HCT116 (cell line): ENCODE results near the gene RASSF3. TPM values are rescaled to one million over a fixed set of nuclear protein-coding genes. Genes with fewer than 3 reads are reported as not detected.

Experiments
- ATAC-seq: fragments of 200-7000 bp; cut with Tn5 transposase; 2 replicates; pipeline ENCODE4 v1.9.1; 2020; ENCODE audit warnings: mild to moderate bottlenecking, moderate library complexity
- BruUV-seq: library from RNA; stranded (reverse); fragments of 400-500 nt; replicated peaks from 2 replicates; lab custom pipeline; 2021; lab: Mats Ljungman, UMichigan
- CTCF ChIA-PET: fragments of 300-600 bp; sonication (Branson Sonifier 250); formaldehyde crosslinking; loops from one replicate; lab custom pipeline; 2021; ENCODE audit warnings: antibody characterized with exemption; lab: Charles Lee
- POLR2A ChIA-PET: fragments of 300-600, 350-600 bp; sonication (Branson Sonifier 250); formaldehyde crosslinking; loops from one replicate; lab custom pipeline; 2021; ENCODE audit warnings: antibody characterized with exemption; lab: Charles Lee
- RAD21 ChIA-PET, 2 experiments: fragments of 300-600 bp; sonication (Branson Sonifier 250); formaldehyde crosslinking; loops; one replicate each; lab custom pipeline; 2023; ENCODE audit warnings: low total read pairs in 2 of 2; ENCODE audit not compliant: uncharacterized antibody in 2 of 2, unreplicated experiment in 2 of 2, low non-redundant PET in 1 of 2; lab: Charles Lee
- DNase-seq: peaks from one replicate; pipeline ENCODE4 v3.0.0-alpha.2; 2010; ENCODE audit warnings: low read depth, low spot score
- H2AFZ ChIP-seq: fragments of 200-600 bp; shearing (Covaris generic), sonication (generic); 2 replicates; pipeline ENCODE4 v1.6.1; 2017; ENCODE audit warnings: low read depth, mixed run types, mixed read lengths, antibody characterized with exemption, low read length; ENCODE audit not compliant: poor library complexity, severe bottlenecking
- H3K27ac ChIP-seq: 2 replicates; pipeline ENCODE4 v1.5.1; 2012; ENCODE audit warnings: low read depth, low read length
- H3K27me3 ChIP-seq: fragments of 200-600 bp; sonication (generic); 2 replicates; pipeline ENCODE4 v1.6.1; 2016; ENCODE audit warnings: mixed run types, low read length, mixed read lengths; ENCODE audit not compliant: insufficient read depth
- H3K36me3 ChIP-seq, 2 experiments: fragments of 200-500 bp in 1 of 2; fragments of 200-600 bp in 1 of 2; sonication (Bioruptor generic) in 1 of 2; sonication (generic) in 1 of 2; 2 replicates each; pipeline versions ENCODE4 v1.5.1 to v1.6.1; 2014 to 2016; ENCODE audit warnings: low read length in 2 of 2, inconsistent platforms in 1 of 2, mixed read lengths in 1 of 2, mixed run types in 1 of 2; ENCODE audit not compliant: insufficient read depth in 2 of 2, control insufficient read depth in 1 of 2
- H3K4me1 ChIP-seq, 2 experiments: fragments of 200-600 bp in 1 of 2; sonication (generic) in 1 of 2; 2 replicates each; pipeline versions ENCODE4 v1.5.1 to v1.6.1; 2012 to 2017; ENCODE audit warnings: low read length in 2 of 2, inconsistent platforms in 1 of 2, mild to moderate bottlenecking in 1 of 2, mixed read lengths in 1 of 2, mixed run types in 1 of 2, moderate library complexity in 1 of 2; ENCODE audit not compliant: insufficient read depth in 2 of 2, control insufficient read depth in 1 of 2
- H3K4me2 ChIP-seq: fragments of 200-600 bp; sonication (generic); 2 replicates; pipeline ENCODE4 v1.6.1; 2017; ENCODE audit warnings: mixed run types, low read length, mixed read lengths
- H3K4me3 ChIP-seq, 2 experiments: fragments of 200-600 bp in 1 of 2; sonication (generic) in 1 of 2; replicated peaks in 1 of 2; 2 replicates each; pipeline ENCODE4 v1.5.1; 2011 to 2016; ENCODE audit warnings: low read length in 2 of 2, control low read depth in 1 of 2, low read depth in 1 of 2, mild to moderate bottlenecking in 1 of 2, mixed read lengths in 1 of 2, mixed run types in 1 of 2
- H3K79me2 ChIP-seq: fragments of 200-600 bp; sonication (generic); 2 replicates; pipeline ENCODE4 v1.6.1; 2017; ENCODE audit warnings: mild to moderate bottlenecking, mixed run types, low read length, moderate library complexity, mixed read lengths; ENCODE audit not compliant: insufficient read depth
- H3K9ac ChIP-seq: fragments of 200-600 bp; sonication (generic); 2 replicates; pipeline ENCODE4 v1.6.1; 2016; ENCODE audit warnings: low read length, mixed read lengths
- H3K9me2 ChIP-seq: fragments of 200-600 bp; sonication (generic), shearing (Covaris generic); 2 replicates; pipeline ENCODE4 v1.6.1; 2017; ENCODE audit warnings: mixed run types, mild to moderate bottlenecking, moderate library complexity; ENCODE audit not compliant: insufficient read depth
- H3K9me3 ChIP-seq, 2 experiments: fragments of 200-500 bp in 1 of 2; fragments of 200-600 bp in 1 of 2; sonication (Bioruptor generic) in 1 of 2; sonication (generic) in 1 of 2; 2 replicates each; pipeline ENCODE4 v1.6.1; 2014 to 2017; ENCODE audit warnings: low read length in 2 of 2, mixed read lengths in 2 of 2, inconsistent platforms in 1 of 2, low read depth in 1 of 2, mild to moderate bottlenecking in 1 of 2, mixed run types in 1 of 2, moderate library complexity in 1 of 2; ENCODE audit not compliant: control insufficient read depth in 1 of 2, insufficient read depth in 1 of 2
- H4K20me1 ChIP-seq: fragments of 200-600 bp; sonication (generic), shearing (Covaris generic); 2 replicates; pipeline ENCODE4 v1.6.1; 2017; ENCODE audit warnings: mixed run types, mild to moderate bottlenecking, moderate library complexity; ENCODE audit not compliant: insufficient read depth
- ATF3 ChIP-seq: IDR thresholded peaks from 2 replicates; pipeline ENCODE4 v1.6.1; 2012
- CEBPB ChIP-seq: IDR thresholded peaks from 2 replicates; pipeline ENCODE4 v1.6.1; 2012; ENCODE audit warnings: low read depth
- CTCF ChIP-seq, 3 experiments: fragments of 200-600 bp in 1 of 3; sonication (generic) in 1 of 3; IDR thresholded peaks in 2 of 3; conservative IDR thresholded peaks in 1 of 3; 2 replicates each; pipeline ENCODE4 v1.5.1; 2012 to 2017; ENCODE audit warnings: low read depth in 2 of 3, low read length in 2 of 3, antibody characterized with exemption in 1 of 3, borderline replicate concordance in 1 of 3, control low read depth in 1 of 3, mild to moderate bottlenecking in 1 of 3, mixed read lengths in 1 of 3, mixed run types in 1 of 3, moderate library complexity in 1 of 3; ENCODE audit not compliant: insufficient read depth in 1 of 3
- EGR1 ChIP-seq: IDR thresholded peaks from 2 replicates; pipeline ENCODE4 v1.6.1; 2012; ENCODE audit warnings: low read depth
- ELF1 ChIP-seq: IDR thresholded peaks from 2 replicates; pipeline ENCODE4 v1.6.1; 2012; ENCODE audit warnings: low read depth, borderline replicate concordance
- EZH2 ChIP-seq: fragments of 200-600 bp; sonication (generic); IDR thresholded peaks from 2 replicates; pipeline ENCODE4 v1.6.1; 2017; ENCODE audit warnings: antibody characterized with exemption, mixed run types
- EZH2phosphoT487 ChIP-seq: fragments of 200-600 bp; IDR thresholded peaks from 2 replicates; pipeline ENCODE4 v1.6.1; 2018; ENCODE audit warnings: antibody characterized with exemption, borderline replicate concordance
- JUND ChIP-seq: IDR thresholded peaks from 2 replicates; pipeline ENCODE4 v1.6.1; 2012
- MAX ChIP-seq: IDR thresholded peaks from 2 replicates; pipeline ENCODE4 v1.6.1; 2012
- POLR2A ChIP-seq: IDR thresholded peaks from 2 replicates; pipeline ENCODE4 v1.7.0; 2011; ENCODE audit warnings: borderline replicate concordance; ENCODE audit not compliant: insufficient read depth, insufficient read length; ENCODE audit errors: extremely low read depth
- POLR2AphosphoS5 ChIP-seq: IDR thresholded peaks from 2 replicates; pipeline ENCODE4 v1.6.1; 2011; ENCODE audit warnings: mild to moderate bottlenecking, low read depth, low read length, moderate library complexity
- REST ChIP-seq: IDR thresholded peaks from 2 replicates; pipeline ENCODE4 v1.6.1; 2012; ENCODE audit warnings: low read depth
- SIN3A ChIP-seq: IDR thresholded peaks from 2 replicates; pipeline ENCODE4 v1.6.1; 2012; ENCODE audit warnings: low read depth
- SP1 ChIP-seq: IDR thresholded peaks from 2 replicates; pipeline ENCODE4 v1.6.1; 2012; ENCODE audit warnings: low read depth
- SRF ChIP-seq: IDR thresholded peaks from 2 replicates; pipeline ENCODE4 v1.6.1; 2012; ENCODE audit warnings: low read depth
- TCF7L2 ChIP-seq: IDR thresholded peaks from 2 replicates; pipeline ENCODE4 v1.7.0; 2011; ENCODE audit warnings: borderline replicate concordance, inconsistent platforms; ENCODE audit not compliant: insufficient read depth, insufficient read length; ENCODE audit errors: extremely low read depth
- YY1 ChIP-seq: IDR thresholded peaks from 2 replicates; pipeline ENCODE4 v1.6.1; 2011; ENCODE audit warnings: low read length, low read depth, moderate library complexity, mild to moderate bottlenecking; ENCODE audit not compliant: insufficient replicate concordance; ENCODE audit errors: extremely low read depth
- ZBTB33 ChIP-seq: IDR thresholded peaks from 2 replicates; pipeline ENCODE4 v1.6.1; 2011; ENCODE audit warnings: mild to moderate bottlenecking, low read length, moderate library complexity; ENCODE audit not compliant: insufficient replicate concordance; ENCODE audit errors: extremely low read depth
- ZNF274 ChIP-seq: fragments of 200-500 bp; sonication (Bioruptor generic); IDR thresholded peaks from 2 replicates; pipeline ENCODE4 v1.6.1; 2014; ENCODE audit warnings: mild to moderate bottlenecking, low read depth, low read length, inconsistent platforms
- intact Hi-C: fragments of 100-400 bp; cut with micrococcal nuclease; formaldehyde crosslinking; loops from 2 replicates; pipeline ENCODE4 v1.10.0; 2022
- total RNA-seq: library from RNA; stranded (reverse); gene quantifications from one replicate; pipeline ENCODE4 v1.2.1, GENCODE V29; 2021; ENCODE audit not compliant: unreplicated experiment

The RASSF3 gene
- total RNA-seq, 1 experiment from 2014 or later: 67.1 TPM

- ChIA-PET POLR2A (no interaction called here), RAD21 (no interaction called here), CTCF (no interaction called here)
- Histone ChIP-seq H3K79me2 (no peaks in the 10 kb centered on the region), H3K4me1 (peaks cover 8 to 10% of the 10 kb centered on the region in 2 experiments), H3K4me3 (no peak overlapping the region), H4K20me1 (no peaks in the 10 kb centered on the region), H3K9ac (no peak overlapping the region), H3K4me2 (no peak overlapping the region), H3K27ac (no peak overlapping the region), H3K9me2 (no peaks in the 10 kb centered on the region), H3K27me3 (no peaks in the 10 kb centered on the region), H3K9me3 (no peaks in the 10 kb centered on the region), H3K36me3 (no peaks in the 10 kb centered on the region), H2AFZ (no peak overlapping the region)
- no TSS peak for BruUV-seq
- TF ChIP-seq SIN3A (no peak), SRF (no peak), ZNF274 (no peak), REST (no peak), ZBTB33 (no peak), ATF3 (no peak), EZH2 (no peak), JUND (no peak), CEBPB (no peak), TCF7L2 (no peak), CTCF (IDR thresholded peaks at IDR 0.05 in 2 of 3, conservative IDR thresholded peaks at IDR 0.05 in 1 of 3; ENCODE audit: borderline replicate concordance in 1 of 3, insufficient read depth in 1 of 3, low read depth in 2 of 3, low read length in 2 of 3) (no peak), POLR2A (no peak), SP1 (no peak), YY1 (no peak), POLR2AphosphoS5 (no peak), EGR1 (no peak), ELF1 (no peak), EZH2phosphoT487 (no peak), MAX (no peak)
- DNase-seq (no peak), ATAC-seq (no peak)
- intact Hi-C loops: loop anchor here (10.0 kb wide), 1 partner anchor 149 kb away; the partner anchor contains the start of gene TBK1
These were observed 7.0 kb upstream of the RASSF3 start for GRCh38 chr12:64603183-64603841.
